ELF-1 (cell line): ENCODE data around the gene TEKT2.
A peak's percentile ranks its signal among the peaks of the same experiment; 100 is the strongest.

ENCODE experiments used
- DNase-seq: peaks from one replicate; pipeline ENCODE4 v3.0.0-alpha.2; 2016; ENCODE audit warnings: low read depth, low spot score

The TEKT2 gene

GRCh38 chr1:36128126-36128904 is 44.4 kb downstream of the TEKT2 start:
- DNase-seq: no peak

GRCh38 chr1:36128905-36129206 is 45.0 kb downstream of the TEKT2 start:
- DNase-seq: no peak

DNA sequence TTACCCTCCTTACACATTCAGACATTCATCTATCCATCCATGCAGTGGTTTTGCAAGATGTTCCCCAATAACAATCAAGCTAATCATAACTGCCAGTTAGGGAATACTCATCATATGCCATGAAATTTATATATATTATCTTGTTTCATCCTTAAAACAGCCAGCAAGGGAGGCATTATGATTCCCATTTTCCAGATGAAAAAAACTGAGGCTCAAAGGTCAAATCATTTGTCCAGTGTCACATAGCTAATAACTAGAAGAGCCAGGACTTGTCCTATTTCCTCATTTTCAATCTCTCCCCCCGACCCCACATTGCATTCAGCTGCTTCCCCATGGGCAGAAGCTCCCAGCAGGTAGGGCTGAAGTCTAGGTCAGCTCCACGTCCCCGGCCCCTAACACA is 48.1 kb downstream of the TEKT2 start:
- DNase-seq: no peak

- DNase-seq: no peak
Measured at GRCh38 chr1:36133484-36133883, 49.6 kb downstream of the TEKT2 start.

DNA sequence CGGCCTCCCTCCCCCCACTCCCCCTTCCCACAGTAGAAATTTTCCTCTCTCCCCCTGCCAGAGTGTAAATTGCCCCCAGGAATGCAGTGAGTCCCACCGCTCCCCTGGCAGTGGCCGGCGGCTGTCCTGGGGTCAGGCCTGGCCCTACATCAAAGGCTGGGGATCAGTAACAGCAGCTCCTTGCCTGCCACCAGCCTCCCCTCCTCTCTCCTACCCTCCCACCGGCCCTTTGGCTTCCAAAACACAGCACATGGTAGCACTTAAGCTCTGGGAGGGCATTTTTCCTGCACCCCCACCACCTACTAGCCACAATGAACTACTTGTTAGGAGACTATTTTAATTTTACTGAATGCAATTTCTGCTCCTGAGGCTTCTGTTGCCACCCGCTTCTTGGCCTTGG is 50.1 kb downstream of the TEKT2 start:
- DNase-seq: peak; percentile 58

DNA sequence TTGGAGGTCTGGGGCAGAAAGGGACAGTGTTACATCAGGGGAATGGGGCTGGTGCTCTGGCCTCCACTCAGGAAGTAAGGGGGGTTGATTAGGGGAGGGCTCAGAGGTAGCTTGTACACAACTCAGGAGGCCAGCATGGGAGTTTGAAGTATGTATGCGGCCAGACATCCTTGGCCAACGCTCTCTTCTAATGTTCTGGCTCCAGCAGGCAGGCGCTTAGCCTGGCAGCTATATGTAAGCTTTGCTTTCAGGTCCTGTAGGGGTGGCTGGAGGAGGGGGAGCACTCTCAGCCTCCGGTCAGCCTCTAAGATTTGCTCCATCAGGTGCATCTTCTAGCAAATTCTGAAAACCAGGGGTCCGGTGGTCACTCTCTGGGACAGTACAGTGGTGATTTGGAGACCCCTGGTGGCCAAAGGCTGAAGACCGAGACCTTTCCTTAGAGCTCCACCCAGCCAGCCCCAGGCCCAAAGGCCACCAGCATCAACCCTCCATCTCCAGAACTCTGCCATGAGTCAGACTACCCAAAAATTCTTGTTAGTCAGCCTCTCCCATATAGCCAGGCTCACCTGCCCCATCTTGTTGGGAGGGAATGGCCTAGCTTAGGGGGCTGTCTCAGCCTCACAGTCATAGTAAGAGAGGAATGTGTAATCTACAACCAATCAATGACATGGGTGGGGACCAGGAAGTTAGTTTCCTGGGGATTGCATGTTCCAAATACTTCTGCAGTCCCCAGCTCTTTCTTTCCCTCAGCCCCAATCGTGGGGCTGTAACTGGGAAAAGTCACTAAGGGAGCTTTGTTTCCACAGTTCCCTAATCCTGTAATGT is 50.8 kb downstream of the TEKT2 start:
- DNase-seq: peak; percentile 91

DNA sequence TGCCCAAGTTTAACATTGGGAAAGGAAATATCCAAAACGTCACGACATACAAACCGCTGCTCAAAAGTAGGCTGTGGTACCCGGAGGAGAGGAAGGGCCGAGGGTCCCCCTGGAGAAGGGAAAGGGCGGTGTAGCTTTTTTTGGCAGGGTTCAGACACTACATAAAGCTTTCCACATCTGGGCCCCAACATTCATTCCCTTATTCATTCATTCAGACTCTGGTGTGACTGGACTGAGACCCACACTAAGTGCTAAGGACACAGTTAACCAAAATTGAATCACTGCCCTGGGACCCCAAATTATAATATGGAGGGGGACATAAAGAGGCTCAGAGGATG is 51.4 kb downstream of the TEKT2 start:
- DNase-seq: no peak

GRCh38 chr1:36135796-36136195 is 51.9 kb downstream of the TEKT2 start:
- no peak for DNase-seq

DNA sequence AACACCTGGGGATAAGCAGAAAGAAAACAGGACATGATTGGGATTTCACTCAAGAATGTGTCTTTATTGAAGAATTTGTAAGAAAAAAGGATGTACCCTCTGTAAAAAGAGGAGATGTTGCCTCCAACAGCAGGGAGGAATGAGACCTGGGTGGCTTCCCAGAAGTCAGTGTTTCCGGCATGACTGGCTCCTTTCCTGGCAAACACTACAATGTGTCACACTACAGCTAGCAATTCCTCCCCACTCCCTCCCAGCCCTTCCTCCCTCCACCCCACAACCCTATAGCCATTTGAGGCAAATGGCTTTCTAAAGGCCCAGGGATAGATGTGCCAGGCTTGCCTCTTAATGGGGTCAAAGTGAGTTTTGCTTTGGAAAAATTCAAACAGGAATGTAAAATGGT is 52.6 kb downstream of the TEKT2 start:
- no peak for DNase-seq

- no peak for DNase-seq
Measured at GRCh38 chr1:36137226-36137625, 53.3 kb downstream of the TEKT2 start.

GRCh38 chr1:36137776-36138175 is 53.9 kb downstream of the TEKT2 start:
- no peak for DNase-seq
